ENCODE results near the gene VSTM2B. TPM values are rescaled to one million over a fixed set of nuclear protein-coding genes. Genes with fewer than 3 reads are reported as not detected.

Gene VSTM2B
- polyA plus RNA-seq, 1 of the 3 experiments (the other 2 are of a cell fraction), result not detected

DNA sequence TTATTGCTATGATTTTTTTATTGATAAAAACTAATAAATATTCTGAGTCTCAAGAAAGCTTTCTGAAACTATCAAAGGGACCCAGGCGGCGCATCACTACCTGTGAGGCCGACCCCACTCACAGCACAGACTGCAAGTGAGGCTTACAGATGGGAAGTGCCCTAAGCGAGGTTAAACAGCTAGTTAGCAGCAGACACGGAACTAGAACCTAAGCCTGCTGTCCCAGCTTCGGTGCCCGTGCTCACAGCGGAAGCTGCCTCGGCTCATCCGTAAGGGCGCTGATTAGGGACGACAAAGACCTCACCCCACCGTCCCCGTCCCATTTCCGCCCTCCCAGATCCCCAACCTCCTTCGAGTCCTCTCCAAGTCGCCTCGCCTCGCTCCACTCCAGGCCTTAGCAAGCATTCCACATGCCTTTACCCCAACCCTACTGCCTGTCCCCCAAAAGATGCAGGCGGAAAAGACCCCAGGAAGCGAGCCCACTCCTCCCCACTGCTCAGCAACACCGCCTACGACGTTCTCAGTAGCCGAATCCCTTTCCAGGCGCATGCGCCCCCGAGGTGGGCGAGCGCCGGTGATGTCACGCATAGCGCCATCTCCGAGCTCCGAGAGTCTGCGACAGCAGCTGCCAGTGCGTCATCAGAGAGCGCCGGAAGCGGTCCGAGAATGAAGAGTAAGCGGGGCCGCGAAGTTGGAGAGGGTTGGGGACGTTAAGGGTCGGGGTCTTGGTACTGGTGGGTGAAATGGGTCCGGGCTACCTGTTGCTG, 80.0 kb downstream of the VSTM2B start, which contains the start of gene POP4:
Gene POP4 (plus strand): TSS at position 631 of the 767 bp plus-strand sequence. CDS start 36 bp downstream, at position 667.
- TF ChIP-seq, protein P1, sequence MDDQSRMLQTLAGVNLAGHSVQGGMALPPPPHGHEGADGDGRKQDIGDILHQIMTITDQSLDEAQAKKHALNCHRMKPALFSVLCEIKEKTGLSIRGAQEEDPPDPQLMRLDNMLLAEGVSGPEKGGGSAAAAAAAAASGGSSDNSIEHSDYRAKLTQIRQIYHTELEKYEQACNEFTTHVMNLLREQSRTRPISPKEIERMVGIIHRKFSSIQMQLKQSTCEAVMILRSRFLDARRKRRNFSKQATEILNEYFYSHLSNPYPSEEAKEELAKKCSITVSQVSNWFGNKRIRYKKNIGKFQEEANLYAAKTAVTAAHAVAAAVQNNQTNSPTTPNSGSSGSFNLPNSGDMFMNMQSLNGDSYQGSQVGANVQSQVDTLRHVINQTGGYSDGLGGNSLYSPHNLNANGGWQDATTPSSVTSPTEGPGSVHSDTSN (IDR thresholded peaks at IDR 0.05), result no peak; the same call in 1 of the 2 replicates
- TF ChIP-seq, protein P2, sequence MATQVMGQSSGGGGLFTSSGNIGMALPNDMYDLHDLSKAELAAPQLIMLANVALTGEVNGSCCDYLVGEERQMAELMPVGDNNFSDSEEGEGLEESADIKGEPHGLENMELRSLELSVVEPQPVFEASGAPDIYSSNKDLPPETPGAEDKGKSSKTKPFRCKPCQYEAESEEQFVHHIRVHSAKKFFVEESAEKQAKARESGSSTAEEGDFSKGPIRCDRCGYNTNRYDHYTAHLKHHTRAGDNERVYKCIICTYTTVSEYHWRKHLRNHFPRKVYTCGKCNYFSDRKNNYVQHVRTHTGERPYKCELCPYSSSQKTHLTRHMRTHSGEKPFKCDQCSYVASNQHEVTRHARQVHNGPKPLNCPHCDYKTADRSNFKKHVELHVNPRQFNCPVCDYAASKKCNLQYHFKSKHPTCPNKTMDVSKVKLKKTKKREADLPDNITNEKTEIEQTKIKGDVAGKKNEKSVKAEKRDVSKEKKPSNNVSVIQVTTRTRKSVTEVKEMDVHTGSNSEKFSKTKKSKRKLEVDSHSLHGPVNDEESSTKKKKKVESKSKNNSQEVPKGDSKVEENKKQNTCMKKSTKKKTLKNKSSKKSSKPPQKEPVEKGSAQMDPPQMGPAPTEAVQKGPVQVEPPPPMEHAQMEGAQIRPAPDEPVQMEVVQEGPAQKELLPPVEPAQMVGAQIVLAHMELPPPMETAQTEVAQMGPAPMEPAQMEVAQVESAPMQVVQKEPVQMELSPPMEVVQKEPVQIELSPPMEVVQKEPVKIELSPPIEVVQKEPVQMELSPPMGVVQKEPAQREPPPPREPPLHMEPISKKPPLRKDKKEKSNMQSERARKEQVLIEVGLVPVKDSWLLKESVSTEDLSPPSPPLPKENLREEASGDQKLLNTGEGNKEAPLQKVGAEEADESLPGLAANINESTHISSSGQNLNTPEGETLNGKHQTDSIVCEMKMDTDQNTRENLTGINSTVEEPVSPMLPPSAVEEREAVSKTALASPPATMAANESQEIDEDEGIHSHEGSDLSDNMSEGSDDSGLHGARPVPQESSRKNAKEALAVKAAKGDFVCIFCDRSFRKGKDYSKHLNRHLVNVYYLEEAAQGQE (IDR thresholded peaks at IDR 0.05; ENCODE audit: low read depth, low read length), result peak; percentile 41; the same call in 1 of the 2 replicates
- TF ChIP-seq POLR2AphosphoS5 (IDR thresholded peaks at IDR 0.05; ENCODE audit: low read depth, low read length) (peak; percentile 99), RFX5 (IDR thresholded peaks at IDR 0.05; ENCODE audit: low read length) (no peak), FOXJ3 (CRISPR knock-in tag; IDR thresholded peaks at IDR 0.05) (no peak), SIN3A (IDR thresholded peaks at IDR 0.05; ENCODE audit: borderline replicate concordance, low read depth, low read length) (peak; percentile 77; the same call in 1 of the 2 replicates), RXRA (IDR thresholded peaks at IDR 0.05; ENCODE audit: borderline replicate concordance, low read depth) (no peak), NRF1 (IDR thresholded peaks at IDR 0.05; ENCODE audit: low read depth, low read length) (peak; percentile 92), CHD2 (IDR thresholded peaks at IDR 0.05; ENCODE audit: low read length, partially characterized antibody) (peak; percentile 86), RCOR1 (IDR thresholded peaks at IDR 0.05; ENCODE audit: low read length) (no peak), GABPA (IDR thresholded peaks at IDR 0.05; ENCODE audit: low read depth) (peak; percentile 80), YY1 (IDR thresholded peaks at IDR 0.05; ENCODE audit: low read depth) (peak; percentile 52; the same call in 1 of the 2 replicates), TCF12 (IDR thresholded peaks at IDR 0.05) (peak; percentile 22; the same call in 1 of the 2 replicates), ELF1 (IDR thresholded peaks at IDR 0.05) (peak; percentile 97), TAF1 (IDR thresholded peaks at IDR 0.05; ENCODE audit: borderline replicate concordance, low read depth, low read length) (peak; percentile 78)
- TF ChIP-seq, protein P3, sequence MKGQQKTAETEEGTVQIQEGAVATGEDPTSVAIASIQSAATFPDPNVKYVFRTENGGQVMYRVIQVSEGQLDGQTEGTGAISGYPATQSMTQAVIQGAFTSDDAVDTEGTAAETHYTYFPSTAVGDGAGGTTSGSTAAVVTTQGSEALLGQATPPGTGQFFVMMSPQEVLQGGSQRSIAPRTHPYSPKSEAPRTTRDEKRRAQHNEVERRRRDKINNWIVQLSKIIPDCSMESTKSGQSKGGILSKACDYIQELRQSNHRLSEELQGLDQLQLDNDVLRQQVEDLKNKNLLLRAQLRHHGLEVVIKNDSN (IDR thresholded peaks at IDR 0.05; ENCODE audit: borderline replicate concordance, low read depth), result peak; percentile 40; the same call in 1 of the 2 replicates
- TF ChIP-seq, protein P4, sequence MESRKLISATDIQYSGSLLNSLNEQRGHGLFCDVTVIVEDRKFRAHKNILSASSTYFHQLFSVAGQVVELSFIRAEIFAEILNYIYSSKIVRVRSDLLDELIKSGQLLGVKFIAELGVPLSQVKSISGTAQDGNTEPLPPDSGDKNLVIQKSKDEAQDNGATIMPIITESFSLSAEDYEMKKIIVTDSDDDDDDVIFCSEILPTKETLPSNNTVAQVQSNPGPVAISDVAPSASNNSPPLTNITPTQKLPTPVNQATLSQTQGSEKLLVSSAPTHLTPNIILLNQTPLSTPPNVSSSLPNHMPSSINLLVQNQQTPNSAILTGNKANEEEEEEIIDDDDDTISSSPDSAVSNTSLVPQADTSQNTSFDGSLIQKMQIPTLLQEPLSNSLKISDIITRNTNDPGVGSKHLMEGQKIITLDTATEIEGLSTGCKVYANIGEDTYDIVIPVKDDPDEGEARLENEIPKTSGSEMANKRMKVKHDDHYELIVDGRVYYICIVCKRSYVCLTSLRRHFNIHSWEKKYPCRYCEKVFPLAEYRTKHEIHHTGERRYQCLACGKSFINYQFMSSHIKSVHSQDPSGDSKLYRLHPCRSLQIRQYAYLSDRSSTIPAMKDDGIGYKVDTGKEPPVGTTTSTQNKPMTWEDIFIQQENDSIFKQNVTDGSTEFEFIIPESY (IDR thresholded peaks at IDR 0.05; ENCODE audit: borderline replicate concordance, low read depth), result peak; percentile 73; the same call in 1 of the 2 replicates
- TF ChIP-seq, protein P5, sequence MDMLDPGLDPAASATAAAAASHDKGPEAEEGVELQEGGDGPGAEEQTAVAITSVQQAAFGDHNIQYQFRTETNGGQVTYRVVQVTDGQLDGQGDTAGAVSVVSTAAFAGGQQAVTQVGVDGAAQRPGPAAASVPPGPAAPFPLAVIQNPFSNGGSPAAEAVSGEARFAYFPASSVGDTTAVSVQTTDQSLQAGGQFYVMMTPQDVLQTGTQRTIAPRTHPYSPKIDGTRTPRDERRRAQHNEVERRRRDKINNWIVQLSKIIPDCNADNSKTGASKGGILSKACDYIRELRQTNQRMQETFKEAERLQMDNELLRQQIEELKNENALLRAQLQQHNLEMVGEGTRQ (IDR thresholded peaks at IDR 0.05; ENCODE audit: borderline replicate concordance, low read depth, low read length), result no peak
- TF ChIP-seq, protein P6, sequence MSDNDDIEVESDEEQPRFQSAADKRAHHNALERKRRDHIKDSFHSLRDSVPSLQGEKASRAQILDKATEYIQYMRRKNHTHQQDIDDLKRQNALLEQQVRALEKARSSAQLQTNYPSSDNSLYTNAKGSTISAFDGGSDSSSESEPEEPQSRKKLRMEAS (IDR thresholded peaks at IDR 0.05; ENCODE audit: low read depth), result 0 out of 2 replicates have a peak, but pooled peaks have one; percentile 61
- peak; percentile 97 for DNase-seq
- WGBS (ENCODE audit: low lambda C conversion rate), result 1% methylated on average over 43 of the region's 47 CpGs
- Histone ChIP-seq H2AFZ (ENCODE audit: low read depth) (peak within 1 kb of the TSS; percentile 96), H3K27ac (ENCODE audit: low read depth in 2 of 2, low read length in 1 of 2) (peak within 1 kb of the TSS; percentile 73 to 82), H3K4me3 (ENCODE audit: low read depth in 2 of 2, low read length in 1 of 2) (peak within 1 kb of the TSS; percentile 86 to 89), H3K36me3 (replicated peaks in 1 of 2; ENCODE audit: control insufficient read depth in 1 of 2, insufficient read depth in 2 of 2, low read length in 1 of 2) (peaks cover 6 to 18% of the 10 kb centered on the region in 2 experiments), H3K9ac (peak within 1 kb of the TSS; percentile 94), H3K4me2 (peak within 1 kb of the TSS; percentile 84), H3K4me1 (ENCODE audit: control insufficient read depth in 1 of 2, insufficient read depth in 2 of 2, low read depth in 1 of 2, low read length in 1 of 2) (peaks cover 0 to 8% of the 10 kb centered on the region in 2 experiments; a peak in 2 of 4 replicates), H4K20me1 (ENCODE audit: insufficient read depth) (no peaks in the 10 kb centered on the region), H3K9me2 (no peaks in the 10 kb centered on the region), H3K79me2 (ENCODE audit: insufficient read depth) (peaks cover 18% of the 10 kb centered on the region), H3K27me3 (ENCODE audit: insufficient read depth) (no peaks in the 10 kb centered on the region), H3F3A (replicated peaks; ENCODE audit: insufficient read depth) (no peaks in the 10 kb centered on the region), H3K9me3 (no peaks in the 10 kb centered on the region)
- ChIA-PET CTCF (interaction anchor here (0.7 to 3.4 kb wide), 8 partner anchors 10 to 124 kb away, joined by 3 to 40 read pairs (median 4); partner anchors contain the start of genes C19orf12 and PLEKHF1), POLR2A (interaction anchor here (0.6 to 2.9 kb wide), 7 partner anchors 8 to 282 kb away, joined by 3 to 28 read pairs (median 5); partner anchors contain the start of genes C19orf12 and PLEKHF1)
